Endodermal cell (in vitro differentiated cells): ENCODE measurements around the gene SLC19A1. TPM values are rescaled to one million over a fixed set of nuclear protein-coding genes. Genes with fewer than 3 reads are reported as not detected.

Experiments
- DNase-seq: peaks from one replicate; pipeline ENCODE4 v3.0.0-alpha.2; 2017
- H3K27ac ChIP-seq: 2 replicates; pipeline ENCODE4 v1.5.1; 2013; ENCODE audit warnings: mild to moderate bottlenecking, low read depth, low read length, moderate library complexity
- H3K27me3 ChIP-seq: 2 replicates; pipeline ENCODE4 v1.6.1; 2013; ENCODE audit warnings: mild to moderate bottlenecking, low read length, moderate library complexity; ENCODE audit not compliant: insufficient read depth, control insufficient read depth, poor library complexity, severe bottlenecking
- H3K36me3 ChIP-seq: 2 replicates; pipeline ENCODE4 v1.7.0; 2013; ENCODE audit warnings: mild to moderate bottlenecking, low read length, moderate library complexity; ENCODE audit not compliant: control insufficient read depth, insufficient read depth
- H3K4me1 ChIP-seq: one replicate; pipeline ENCODE4 v1.7.0; 2013; ENCODE audit warnings: low read length; ENCODE audit not compliant: control insufficient read depth, insufficient read depth
- H3K4me3 ChIP-seq: 2 replicates; pipeline ENCODE4 v1.5.1; 2013; ENCODE audit warnings: mild to moderate bottlenecking, low read length, moderate library complexity
- H3K9ac ChIP-seq: 2 replicates; pipeline ENCODE4 v1.6.1; 2013; ENCODE audit warnings: mild to moderate bottlenecking, low read length, moderate library complexity; ENCODE audit not compliant: poor library complexity, severe bottlenecking; ENCODE audit errors: extremely low read depth
- H3K9me3 ChIP-seq: 2 replicates; pipeline ENCODE4 v1.6.1; 2013; ENCODE audit warnings: mild to moderate bottlenecking, low read length, moderate library complexity; ENCODE audit not compliant: control insufficient read depth
- H3K27ac Mint-ChIP-seq: 2 replicates; pipeline ENCODE4 v1.8.0; 2020; ENCODE audit warnings: mixed read lengths
- H3K27me3 Mint-ChIP-seq: 2 replicates; pipeline ENCODE4 v1.8.0; 2021; ENCODE audit warnings: mild to moderate bottlenecking, mixed read lengths; ENCODE audit not compliant: insufficient read depth
- H3K36me3 Mint-ChIP-seq: 2 replicates; pipeline ENCODE4 v1.8.0; 2020; ENCODE audit warnings: low read depth, mixed read lengths
- H3K4me1 Mint-ChIP-seq: 2 replicates; pipeline ENCODE4 v1.8.0; 2020; ENCODE audit warnings: mixed read lengths
- H3K4me3 Mint-ChIP-seq: 2 replicates; pipeline ENCODE4 v1.8.0; 2020; ENCODE audit warnings: mild to moderate bottlenecking, moderate library complexity, mixed read lengths
- H3K9me3 Mint-ChIP-seq: 2 replicates; pipeline ENCODE4 v1.8.0; 2020; ENCODE audit warnings: mild to moderate bottlenecking, mixed read lengths
- WGBS, 2 experiments: methylation state at CpG; one replicate each; pipeline versions ENCODE4 v1.1.5 to v1.1.7; 2013; ENCODE audit warnings: missing lambda C conversion rate in 2 of 2, mixed read lengths in 1 of 2; ENCODE audit not compliant: insufficient coverage in 1 of 2, insufficient read length in 1 of 2; 5-methylcytosine and 5-hydroxymethylcytosine counted together
- long read RNA-seq, 4 experiments: library from polyadenylated mRNA in 2 of 4; library from RNA in 1 of 4; library from capped mRNA in 1 of 4; stranded (forward) in 3 of 4; unstranded in 1 of 4; transcript quantifications; one replicate each; pipeline ENCODE4 v2.0.0, GENCODE V29; 2020 to 2021; ENCODE audit warnings: inconsistent platforms in 1 of 4
- polyA plus RNA-seq, 2 experiments: library from polyadenylated mRNA; stranded (reverse); fragments of 50-300 nt; gene quantifications; one replicate each; pipeline ENCODE4 v1.2.3, GENCODE V29; 2013
- total RNA-seq, 2 donors: library from RNA; stranded (reverse); fragmentation: NEBNext Ultra II Directional in 1 of 2; extraction: Animal tissue kit (Norgen Biotek cat#: 25700) in 1 of 2; gene quantifications; 2 replicates in 1 of 2; 3 replicates in 1 of 2; pipeline ENCODE4 v1.2.1, GENCODE V29; 2021
- TF ChIP-seq, protein P1 (sequence below): fragments of 200-600 bp; sonication (generic); conservative IDR thresholded peaks from 2 replicates; pipeline ENCODE4 v1.5.0; 2021; ENCODE audit warnings: antibody characterized with exemption, mild to moderate bottlenecking

Gene SLC19A1
- 10 to 100 TPM; 28.8 to 29.4 TPM for total RNA-seq
- polyA plus RNA-seq (2013, experiment 1 of 2), result 19.9 TPM
- polyA plus RNA-seq (2013, experiment 2 of 2), result 16.4 TPM
- long read RNA-seq, experiment 1, partial matches to known transcripts, result 2 of 7 reads
- long read RNA-seq, experiment 1, other reads (novel, unspliced or antisense), result 5 of 7 reads
- long read RNA-seq, experiment 2, transcript SLC19A1-201 (6 exons, 3,811 nt), result major isoform, 46 of 77 reads
- long read RNA-seq, experiment 2, partial matches to known transcripts, result 9 of 77 reads
- long read RNA-seq, experiment 2, other reads (novel, unspliced or antisense), result 20 of 77 reads
- long read RNA-seq, experiment 3, transcript SLC19A1-201 (6 exons, 3,811 nt), result major isoform, 142 of 209 reads
- long read RNA-seq, experiment 3, transcript SLC19A1-202 (6 exons, 1,884 nt), result minor isoform, 8 of 209 reads
- long read RNA-seq, experiment 3, partial matches to known transcripts, result 20 of 209 reads
- long read RNA-seq, experiment 3, other reads (novel, unspliced or antisense), result 39 of 209 reads
- long read RNA-seq, experiment 4, partial matches to known transcripts, result 1 of 8 reads
- long read RNA-seq, experiment 4, other reads (novel, unspliced or antisense), result 2 of 8 reads

GRCh38 chr21:45542242-45542666 lies at the start of gene SLC19A1:
Gene SLC19A1 (minus strand): TSS chr21:45542440. CDS start chr21:45537959, 4,481 bp downstream.
- WGBS, 2 experiments, result 0 to 1% methylated on average over 21 to 59 of the region's 59 CpGs
- TF ChIP-seq, protein P1, sequence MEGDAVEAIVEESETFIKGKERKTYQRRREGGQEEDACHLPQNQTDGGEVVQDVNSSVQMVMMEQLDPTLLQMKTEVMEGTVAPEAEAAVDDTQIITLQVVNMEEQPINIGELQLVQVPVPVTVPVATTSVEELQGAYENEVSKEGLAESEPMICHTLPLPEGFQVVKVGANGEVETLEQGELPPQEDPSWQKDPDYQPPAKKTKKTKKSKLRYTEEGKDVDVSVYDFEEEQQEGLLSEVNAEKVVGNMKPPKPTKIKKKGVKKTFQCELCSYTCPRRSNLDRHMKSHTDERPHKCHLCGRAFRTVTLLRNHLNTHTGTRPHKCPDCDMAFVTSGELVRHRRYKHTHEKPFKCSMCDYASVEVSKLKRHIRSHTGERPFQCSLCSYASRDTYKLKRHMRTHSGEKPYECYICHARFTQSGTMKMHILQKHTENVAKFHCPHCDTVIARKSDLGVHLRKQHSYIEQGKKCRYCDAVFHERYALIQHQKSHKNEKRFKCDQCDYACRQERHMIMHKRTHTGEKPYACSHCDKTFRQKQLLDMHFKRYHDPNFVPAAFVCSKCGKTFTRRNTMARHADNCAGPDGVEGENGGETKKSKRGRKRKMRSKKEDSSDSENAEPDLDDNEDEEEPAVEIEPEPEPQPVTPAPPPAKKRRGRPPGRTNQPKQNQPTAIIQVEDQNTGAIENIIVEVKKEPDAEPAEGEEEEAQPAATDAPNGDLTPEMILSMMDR, result peak; percentile 58
- Histone ChIP-seq H3K9me3 (no peaks in the 10 kb centered on the region), H3K27ac (no peak within 1 kb of the TSS), H3K36me3 (no peaks in the 10 kb centered on the region), H3K4me3 (peak within 1 kb of the TSS; percentile 77), H3K27me3 (no peaks in the 10 kb centered on the region), H3K9ac (peak within 1 kb of the TSS; percentile 44), H3K4me1 (peaks cover 12% of the 10 kb centered on the region)
- Mint-ChIP-seq H3K4me1 (peaks cover 4% of the 10 kb centered on the region), H3K36me3 (no peaks in the 10 kb centered on the region), H3K27me3 (peaks cover 7% of the 10 kb centered on the region), H3K9me3 (no peaks in the 10 kb centered on the region), H3K27ac (no peak within 1 kb of the TSS), H3K4me3 (peak within 1 kb of the TSS; percentile 61)
- DNase-seq, result peak; percentile 76

DNA sequence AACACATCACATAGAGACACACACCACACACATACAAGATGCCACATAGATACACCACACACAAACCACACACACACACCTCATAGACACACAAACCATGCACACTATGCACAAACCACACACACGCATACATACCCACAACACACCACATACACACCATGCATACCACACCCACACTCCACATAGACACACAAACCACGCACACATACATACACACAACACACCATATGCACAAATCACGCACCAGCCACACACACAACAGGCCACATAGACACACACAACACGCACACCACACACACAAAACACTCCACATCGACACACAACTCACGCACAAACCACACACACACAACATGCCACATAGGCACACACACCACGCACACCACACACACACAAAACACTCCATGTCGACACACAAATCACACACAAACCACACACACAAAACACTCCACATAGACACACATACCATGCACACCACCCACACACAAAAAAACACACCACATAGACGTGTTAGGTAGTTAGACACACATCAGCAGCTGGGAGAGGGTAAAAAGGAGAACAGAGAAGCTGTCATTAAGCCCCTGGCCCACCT lies 49.5 kb upstream of the SLC19A1 start:
- 93 to 97% methylated on average over 5 to 9 of the region's 9 CpGs for WGBS, 2 experiments
- H3K36me3 Mint-ChIP-seq, result no peaks in the 10 kb centered on the region
- Histone ChIP-seq H3K36me3 (no peaks in the 10 kb centered on the region), H3K9me3 (peaks cover 22% of the 10 kb centered on the region), H3K9ac (no peak overlapping the region), H3K4me1 (no peaks in the 10 kb centered on the region), H3K27ac (no peak overlapping the region), H3K4me3 (no peak overlapping the region), H3K27me3 (peaks cover 34% of the 10 kb centered on the region)
- peaks cover 38% of the 10 kb centered on the region for H3K27me3 Mint-ChIP-seq
- H3K9me3 Mint-ChIP-seq, result peaks cover 29% of the 10 kb centered on the region
- no peak for DNase-seq
- H3K4me1 Mint-ChIP-seq, result no peaks in the 10 kb centered on the region
- TF ChIP-seq, protein P1, result no peak
- H3K27ac Mint-ChIP-seq, result no peak overlapping the region
- H3K4me3 Mint-ChIP-seq, result no peak overlapping the region

GRCh38 chr21:45590726-45591618 lies 48.7 kb upstream of the SLC19A1 start:
- 38 to 70% methylated on average over 6 to 51 of the region's 53 CpGs for WGBS, 2 experiments
- Histone ChIP-seq H3K27me3 (peaks cover 34% of the 10 kb centered on the region), H3K9ac (no peak overlapping the region), H3K4me1 (no peaks in the 10 kb centered on the region), H3K9me3 (peaks cover 29% of the 10 kb centered on the region), H3K4me3 (no peak overlapping the region), H3K36me3 (no peaks in the 10 kb centered on the region), H3K27ac (no peak overlapping the region)
- Mint-ChIP-seq H3K4me1 (no peaks in the 10 kb centered on the region), H3K4me3 (no peak overlapping the region), H3K36me3 (peaks cover 2% of the 10 kb centered on the region), H3K27ac (no peak overlapping the region), H3K9me3 (peaks cover 36% of the 10 kb centered on the region), H3K27me3 (peaks cover 45% of the 10 kb centered on the region)
- no peak for DNase-seq
- TF ChIP-seq, protein P1, result no peak
